NB4 (cell line): ENCODE measurements around the gene PTRH1.

Source experiments
- DNase-seq: peaks from one replicate; pipeline ENCODE4 v3.0.0; 2010; ENCODE audit warnings: low read depth
- H3K4me3 ChIP-seq: one replicate; pipeline ENCODE4 v1.5.1; 2011; ENCODE audit warnings: mild to moderate bottlenecking, low read depth, low read length, moderate library complexity
- MYC ChIP-seq: IDR thresholded peaks from 2 replicates; pipeline ENCODE4 v1.6.1; 2011; ENCODE audit warnings: low read depth, low read length
- POLR2A ChIP-seq: IDR thresholded peaks from 2 replicates; pipeline ENCODE4 v1.6.1; 2011; ENCODE audit warnings: mild to moderate bottlenecking; ENCODE audit not compliant: insufficient read length; ENCODE audit errors: extremely low read depth
- TF ChIP-seq, protein P1 (sequence below): IDR thresholded peaks from one replicate; pipeline ENCODE4 v1.5.1; 2012; ENCODE audit warnings: low read depth, low read length
- TF ChIP-seq, protein P2 (sequence below): IDR thresholded peaks from 2 replicates; pipeline ENCODE4 v1.6.1; 2011; ENCODE audit warnings: low read depth, low read length

PTRH1 gene

DNA sequence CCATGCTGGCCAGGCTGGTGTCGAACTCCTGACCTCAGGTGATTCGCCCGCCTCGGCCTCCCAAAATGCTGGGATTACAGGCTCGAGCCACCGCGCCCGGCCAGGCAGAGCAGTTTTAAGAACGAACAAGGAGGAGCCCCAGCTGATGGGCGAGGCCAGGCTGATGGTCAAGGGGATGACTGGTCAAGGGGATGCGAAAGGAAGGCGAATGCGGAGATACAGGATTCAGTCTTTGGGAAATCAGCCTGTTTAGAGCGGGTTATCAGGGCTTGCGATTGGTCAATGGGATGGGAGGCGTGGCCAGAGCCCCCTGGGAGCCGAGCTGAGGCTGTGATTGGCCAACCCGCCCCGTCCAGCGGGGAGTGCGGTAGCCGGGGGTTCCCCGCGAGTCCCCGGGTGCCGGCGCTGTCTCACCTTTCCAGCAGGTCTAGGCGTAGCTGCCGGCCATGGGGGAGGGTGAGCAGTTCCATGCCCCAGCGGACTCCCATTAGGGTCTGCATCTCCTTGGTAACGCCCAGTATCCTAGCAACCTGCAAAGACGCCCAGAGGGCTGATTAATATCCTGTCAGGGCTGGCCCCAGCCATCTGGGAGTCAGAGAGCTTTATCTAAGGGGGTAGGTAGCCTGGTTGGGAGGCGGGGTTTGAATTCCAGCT lies 27.1 kb upstream of the PTRH1 start:
- TF ChIP-seq, protein P1, sequence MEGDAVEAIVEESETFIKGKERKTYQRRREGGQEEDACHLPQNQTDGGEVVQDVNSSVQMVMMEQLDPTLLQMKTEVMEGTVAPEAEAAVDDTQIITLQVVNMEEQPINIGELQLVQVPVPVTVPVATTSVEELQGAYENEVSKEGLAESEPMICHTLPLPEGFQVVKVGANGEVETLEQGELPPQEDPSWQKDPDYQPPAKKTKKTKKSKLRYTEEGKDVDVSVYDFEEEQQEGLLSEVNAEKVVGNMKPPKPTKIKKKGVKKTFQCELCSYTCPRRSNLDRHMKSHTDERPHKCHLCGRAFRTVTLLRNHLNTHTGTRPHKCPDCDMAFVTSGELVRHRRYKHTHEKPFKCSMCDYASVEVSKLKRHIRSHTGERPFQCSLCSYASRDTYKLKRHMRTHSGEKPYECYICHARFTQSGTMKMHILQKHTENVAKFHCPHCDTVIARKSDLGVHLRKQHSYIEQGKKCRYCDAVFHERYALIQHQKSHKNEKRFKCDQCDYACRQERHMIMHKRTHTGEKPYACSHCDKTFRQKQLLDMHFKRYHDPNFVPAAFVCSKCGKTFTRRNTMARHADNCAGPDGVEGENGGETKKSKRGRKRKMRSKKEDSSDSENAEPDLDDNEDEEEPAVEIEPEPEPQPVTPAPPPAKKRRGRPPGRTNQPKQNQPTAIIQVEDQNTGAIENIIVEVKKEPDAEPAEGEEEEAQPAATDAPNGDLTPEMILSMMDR = no peak
- TF ChIP-seq MYC (no peak), POLR2A (no peak)
- TF ChIP-seq, protein P2, sequence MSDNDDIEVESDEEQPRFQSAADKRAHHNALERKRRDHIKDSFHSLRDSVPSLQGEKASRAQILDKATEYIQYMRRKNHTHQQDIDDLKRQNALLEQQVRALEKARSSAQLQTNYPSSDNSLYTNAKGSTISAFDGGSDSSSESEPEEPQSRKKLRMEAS = no peak
- H3K4me3 ChIP-seq = no peak overlapping the region
- DNase-seq = peak; percentile 33

DNA sequence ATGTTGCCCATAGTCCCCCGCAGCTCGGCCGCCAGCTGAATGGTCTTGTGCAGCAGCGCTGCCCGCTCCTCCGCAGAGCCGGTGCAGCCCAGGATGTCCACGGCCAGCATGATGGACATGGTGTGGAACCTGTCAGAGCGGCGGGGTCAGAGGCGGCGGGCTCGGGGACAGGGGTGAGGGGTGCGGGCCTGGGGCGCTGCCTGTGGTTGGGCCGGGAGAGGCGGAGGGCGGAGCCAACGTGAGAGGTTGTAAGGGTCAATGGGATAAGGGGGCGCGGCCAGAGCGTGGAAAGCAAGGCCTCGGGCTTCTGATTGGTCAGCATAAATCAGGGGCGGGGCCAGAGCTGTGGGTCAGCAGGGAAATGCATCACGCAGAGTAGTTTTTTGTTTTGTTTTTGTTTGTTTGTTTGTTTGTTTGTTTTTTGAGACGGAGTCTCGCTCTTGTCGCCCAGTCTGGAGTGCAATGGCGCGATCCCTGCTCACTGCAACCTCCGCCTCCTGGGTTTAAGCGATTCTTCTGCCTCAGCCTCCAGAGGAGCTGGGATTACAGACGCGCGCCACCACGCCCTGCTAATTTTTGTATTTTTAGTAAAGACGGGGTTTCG lies 26.5 kb upstream of the PTRH1 start:
- DNase-seq = no peak
- no peak for TF ChIP-seq MYC
- TF ChIP-seq, protein P2 = no peak
- TF ChIP-seq POLR2A = no peak
- H3K4me3 ChIP-seq = no peak overlapping the region

DNA sequence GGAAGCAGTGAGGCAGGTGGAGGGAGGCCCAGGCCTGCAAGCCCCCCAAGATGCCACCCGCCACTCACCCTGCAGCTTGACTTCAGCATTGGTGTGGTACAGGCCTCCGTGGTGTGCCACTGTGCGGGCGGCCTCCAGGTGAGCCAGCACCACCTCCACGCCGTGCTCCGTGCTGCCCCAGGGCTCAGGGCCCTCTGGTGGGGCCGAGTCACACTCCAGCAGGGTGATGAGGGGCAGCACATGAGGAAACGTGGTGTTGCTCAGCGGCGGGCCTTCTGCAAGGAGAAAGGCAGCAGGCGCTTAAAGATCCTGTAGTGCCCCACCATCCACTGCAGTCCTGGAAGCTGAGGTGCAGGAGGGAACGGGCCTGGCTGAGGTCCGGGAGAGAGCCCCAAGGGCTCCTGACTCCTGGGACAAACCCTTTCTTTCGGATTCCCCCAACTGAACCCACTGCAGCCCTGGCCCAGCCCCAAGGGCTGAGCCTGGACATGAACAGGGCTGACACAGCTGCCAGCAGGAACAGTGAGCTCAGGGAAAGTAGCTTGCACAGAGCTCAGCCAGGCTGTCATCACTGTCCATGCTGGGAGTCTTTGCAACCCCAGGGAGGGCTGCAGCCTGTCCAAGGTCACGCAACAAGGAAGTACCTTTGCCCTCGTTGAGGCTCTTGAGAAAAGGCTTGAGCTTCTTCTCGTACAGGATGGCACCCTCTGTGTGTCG lies 24.3 kb upstream of the PTRH1 start:
- DNase-seq = no peak
- H3K4me3 ChIP-seq = no peak overlapping the region
- TF ChIP-seq, protein P1 = no peak
- TF ChIP-seq MYC (no peak), POLR2A (no peak)
- TF ChIP-seq, protein P2 = no peak

DNA sequence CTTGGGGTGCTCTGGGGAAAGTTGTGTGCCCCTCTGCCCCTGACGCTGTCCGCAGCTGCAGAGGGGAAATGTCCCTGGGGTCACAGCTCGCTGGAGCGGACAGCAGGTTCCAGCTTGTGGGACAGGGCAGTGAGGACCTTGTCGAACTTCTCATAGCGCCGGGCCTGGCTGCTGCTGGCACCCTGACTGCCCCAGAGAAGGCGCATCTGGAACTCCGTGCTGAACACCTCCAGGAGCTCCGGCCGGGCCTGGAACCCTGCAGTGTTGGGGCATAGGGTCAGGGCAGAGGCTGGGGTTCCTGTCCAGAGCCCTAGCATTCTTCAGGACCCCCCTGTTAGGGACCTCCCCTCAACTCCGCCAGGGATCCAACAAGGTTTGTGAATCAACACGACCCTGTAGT lies 23.2 kb upstream of the PTRH1 start:
- H3K4me3 ChIP-seq = no peak overlapping the region
- TF ChIP-seq, protein P2 = no peak
- TF ChIP-seq, protein P1 = no peak
- no peak for TF ChIP-seq MYC
- TF ChIP-seq POLR2A = no peak

DNA sequence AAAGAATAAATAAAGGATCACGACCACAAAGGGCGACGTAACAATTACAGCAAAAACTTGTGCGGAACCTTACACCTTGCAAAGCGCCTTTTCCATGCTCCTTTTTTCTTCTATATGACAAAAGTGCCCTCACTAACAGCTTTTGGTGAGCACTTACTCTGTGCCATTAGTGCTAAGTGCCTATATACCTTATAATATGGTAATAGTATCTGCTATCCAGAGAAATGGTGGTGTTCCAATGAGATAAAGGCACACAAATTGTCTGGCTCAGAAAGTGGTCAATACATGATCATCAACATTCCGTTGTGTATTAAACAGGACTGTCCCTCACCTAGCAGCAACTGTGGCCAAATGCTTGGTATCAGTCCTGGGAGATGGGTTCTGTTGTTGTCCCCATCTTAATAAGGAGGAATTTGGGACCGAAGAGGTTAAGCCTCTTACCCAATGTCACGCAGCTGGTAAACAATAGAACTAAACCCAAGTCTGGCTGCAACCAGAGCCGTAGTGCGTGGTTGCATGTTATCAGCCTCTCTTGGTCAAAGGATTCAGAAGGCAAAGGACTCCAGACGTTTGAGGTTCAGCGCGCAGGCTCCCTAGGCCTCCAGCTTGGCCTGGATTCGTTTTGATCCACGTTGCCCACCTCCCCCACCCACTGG lies 20.2 kb upstream of the PTRH1 start:
- no peak for DNase-seq
- no peak overlapping the region for H3K4me3 ChIP-seq
- no peak for TF ChIP-seq MYC
- TF ChIP-seq, protein P1 = no peak
- no peak for TF ChIP-seq POLR2A
- TF ChIP-seq, protein P2 = no peak

More for the DNA sequence above, 23.2 kb upstream of the PTRH1 start:
- DNase-seq = no peak
